Progenitor cell of endocrine pancreas (in vitro differentiated cells): ENCODE measurements around the gene GJB4. TPM values are rescaled to one million over a fixed set of nuclear protein-coding genes. Genes with fewer than 3 reads are reported as not detected.
A peak's percentile ranks its signal among the peaks of the same experiment; 100 is the strongest.

ENCODE experiments used
- DNase-seq: peaks from one replicate; pipeline ENCODE4 v3.0.0; 2021; ENCODE audit warnings: low spot score; ENCODE audit not compliant: unreplicated experiment
- H3K27ac Mint-ChIP-seq: 2 replicates; pipeline ENCODE4 v1.8.0; 2021; ENCODE audit warnings: mild to moderate bottlenecking, moderate library complexity, mixed read lengths
- H3K27me3 Mint-ChIP-seq: 2 replicates; pipeline ENCODE4 v1.8.0; 2021; ENCODE audit warnings: mixed read lengths
- H3K36me3 Mint-ChIP-seq: 2 replicates; pipeline ENCODE4 v1.8.0; 2022; ENCODE audit warnings: mixed read lengths; ENCODE audit not compliant: insufficient read depth
- H3K4me1 Mint-ChIP-seq: 2 replicates; pipeline ENCODE4 v1.8.0; 2021; ENCODE audit warnings: low read depth, mixed read lengths
- H3K4me3 Mint-ChIP-seq: 2 replicates; pipeline ENCODE4 v1.8.0; 2021; ENCODE audit warnings: low read depth, mild to moderate bottlenecking, moderate library complexity, mixed read lengths
- H3K9me3 Mint-ChIP-seq: 2 replicates; pipeline ENCODE4 v1.8.0; 2021; ENCODE audit warnings: low read depth, mixed read lengths
- total RNA-seq: library from RNA; stranded (reverse); gene quantifications from 2 replicates; pipeline ENCODE4 v1.2.1, GENCODE V29; 2021
- TF ChIP-seq, protein P1 (sequence below): fragments of 200-600 bp; sonication (generic); IDR thresholded peaks from one replicate; pipeline ENCODE4 v1.5.0; 2021; ENCODE audit warnings: antibody characterized with exemption, mild to moderate bottlenecking; ENCODE audit not compliant: unreplicated experiment

The GJB4 gene
- total RNA-seq, 1 donor from 2014 or later = not detected

DNA sequence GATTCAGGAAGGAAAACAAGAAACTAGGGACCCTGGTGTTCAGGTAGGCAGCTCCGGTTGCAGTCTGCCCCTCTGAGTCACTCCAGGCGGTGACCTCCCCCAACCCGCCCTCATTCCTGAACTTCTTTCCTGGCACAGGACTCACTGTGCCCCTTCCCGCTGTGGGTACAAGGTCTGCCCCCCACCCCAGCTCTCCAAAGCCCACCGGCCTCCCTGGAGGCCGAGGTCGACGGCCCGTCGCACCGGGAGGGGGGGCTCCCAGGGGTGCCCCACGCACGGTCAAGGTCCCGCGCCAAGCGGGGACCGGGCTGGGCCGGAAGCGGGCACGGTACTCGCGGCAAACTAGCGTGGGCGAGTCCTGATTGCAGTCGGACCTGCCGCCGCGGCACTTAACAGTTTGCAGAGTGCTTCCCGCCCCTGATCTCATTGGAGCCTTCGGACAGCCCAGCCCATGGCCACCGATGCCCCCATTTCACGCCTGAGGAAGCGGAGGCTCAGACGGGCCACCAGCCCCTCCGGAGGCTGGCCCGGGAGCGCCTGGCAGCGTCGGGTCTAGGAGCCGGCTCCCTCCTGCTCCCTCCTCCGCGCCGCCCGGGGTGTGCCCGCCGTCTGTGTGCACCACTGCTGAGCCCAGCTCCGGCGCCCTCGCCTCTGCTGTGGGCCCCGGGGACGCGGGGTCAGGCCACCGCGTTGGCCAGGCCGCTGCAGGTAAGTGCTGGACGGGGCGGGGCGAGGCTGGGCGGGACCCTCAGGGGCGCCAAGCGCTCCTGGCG lies 21.7 kb downstream of the GJB4 start, which contains the start of gene GJB3:
Gene GJB3, plus strand, starts transcription at position 144 of the 773 bp plus-strand sequence. CDS start 3,549 bp downstream, outside the sequence.
- Mint-ChIP-seq H3K36me3 (no peaks in the 10 kb centered on the region), H3K27me3 (peaks cover 59% of the 10 kb centered on the region), H3K4me3 (peak within 1 kb of the TSS; percentile 49), H3K27ac (no peak within 1 kb of the TSS), H3K4me1 (peaks cover 5% of the 10 kb centered on the region), H3K9me3 (no peaks in the 10 kb centered on the region)
- TF ChIP-seq, protein P1, sequence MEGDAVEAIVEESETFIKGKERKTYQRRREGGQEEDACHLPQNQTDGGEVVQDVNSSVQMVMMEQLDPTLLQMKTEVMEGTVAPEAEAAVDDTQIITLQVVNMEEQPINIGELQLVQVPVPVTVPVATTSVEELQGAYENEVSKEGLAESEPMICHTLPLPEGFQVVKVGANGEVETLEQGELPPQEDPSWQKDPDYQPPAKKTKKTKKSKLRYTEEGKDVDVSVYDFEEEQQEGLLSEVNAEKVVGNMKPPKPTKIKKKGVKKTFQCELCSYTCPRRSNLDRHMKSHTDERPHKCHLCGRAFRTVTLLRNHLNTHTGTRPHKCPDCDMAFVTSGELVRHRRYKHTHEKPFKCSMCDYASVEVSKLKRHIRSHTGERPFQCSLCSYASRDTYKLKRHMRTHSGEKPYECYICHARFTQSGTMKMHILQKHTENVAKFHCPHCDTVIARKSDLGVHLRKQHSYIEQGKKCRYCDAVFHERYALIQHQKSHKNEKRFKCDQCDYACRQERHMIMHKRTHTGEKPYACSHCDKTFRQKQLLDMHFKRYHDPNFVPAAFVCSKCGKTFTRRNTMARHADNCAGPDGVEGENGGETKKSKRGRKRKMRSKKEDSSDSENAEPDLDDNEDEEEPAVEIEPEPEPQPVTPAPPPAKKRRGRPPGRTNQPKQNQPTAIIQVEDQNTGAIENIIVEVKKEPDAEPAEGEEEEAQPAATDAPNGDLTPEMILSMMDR = no peak
- DNase-seq = peak; percentile 31

DNA sequence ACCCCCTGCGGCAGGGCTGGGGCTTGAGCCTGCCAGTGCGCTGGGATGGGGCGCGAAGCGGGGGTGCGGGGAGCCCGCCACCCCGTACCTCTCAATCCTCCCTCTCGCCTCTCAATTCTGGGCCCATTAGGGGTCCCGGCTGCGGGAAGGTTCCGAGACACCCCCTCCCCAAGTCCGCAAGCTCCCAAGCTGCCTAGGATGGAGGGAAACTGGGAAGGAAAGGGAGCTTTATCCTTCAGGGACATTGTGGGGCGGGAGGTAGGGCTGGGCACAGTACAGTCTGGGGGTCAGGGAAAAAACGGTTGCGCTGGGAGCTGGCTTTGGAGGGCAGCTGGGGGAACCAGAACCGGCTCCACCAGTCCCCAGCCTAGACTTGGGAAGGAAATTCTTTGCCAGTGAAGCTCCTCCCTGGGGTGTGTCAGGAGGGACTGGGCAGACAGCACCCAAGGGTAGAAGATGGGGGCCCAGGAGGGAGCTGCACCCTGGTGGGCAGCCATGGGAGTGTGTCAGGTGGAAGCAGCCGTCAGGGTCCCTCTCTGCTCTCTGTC lies 22.4 kb downstream of the GJB4 start:
- DNase-seq = no peak
- Mint-ChIP-seq H3K4me3 (peak overlapping the region; percentile 26), H3K27ac (no peak overlapping the region), H3K4me1 (peaks cover 10% of the 10 kb centered on the region), H3K36me3 (no peaks in the 10 kb centered on the region), H3K9me3 (no peaks in the 10 kb centered on the region), H3K27me3 (peaks cover 59% of the 10 kb centered on the region)
- TF ChIP-seq, protein P1 = peak; percentile 31

DNA sequence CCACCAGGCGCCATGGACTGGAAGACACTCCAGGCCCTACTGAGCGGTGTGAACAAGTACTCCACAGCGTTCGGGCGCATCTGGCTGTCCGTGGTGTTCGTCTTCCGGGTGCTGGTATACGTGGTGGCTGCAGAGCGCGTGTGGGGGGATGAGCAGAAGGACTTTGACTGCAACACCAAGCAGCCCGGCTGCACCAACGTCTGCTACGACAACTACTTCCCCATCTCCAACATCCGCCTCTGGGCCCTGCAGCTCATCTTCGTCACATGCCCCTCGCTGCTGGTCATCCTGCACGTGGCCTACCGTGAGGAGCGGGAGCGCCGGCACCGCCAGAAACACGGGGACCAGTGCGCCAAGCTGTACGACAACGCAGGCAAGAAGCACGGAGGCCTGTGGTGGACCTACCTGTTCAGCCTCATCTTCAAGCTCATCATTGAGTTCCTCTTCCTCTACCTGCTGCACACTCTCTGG lies 25.2 kb downstream of the GJB4 start:
- no peak for DNase-seq
- no peak overlapping the region for H3K4me3 Mint-ChIP-seq
- TF ChIP-seq, protein P1 = no peak
- no peaks in the 10 kb centered on the region for H3K9me3 Mint-ChIP-seq
- peaks cover 17% of the 10 kb centered on the region for H3K4me1 Mint-ChIP-seq
- H3K27me3 Mint-ChIP-seq = peaks cover 40% of the 10 kb centered on the region
- H3K27ac Mint-ChIP-seq = no peak overlapping the region
- H3K36me3 Mint-ChIP-seq = no peaks in the 10 kb centered on the region

- Mint-ChIP-seq H3K9me3 (no peaks in the 10 kb centered on the region), H3K36me3 (no peaks in the 10 kb centered on the region), H3K4me1 (peaks cover 17% of the 10 kb centered on the region), H3K4me3 (no peak overlapping the region), H3K27me3 (peaks cover 35% of the 10 kb centered on the region), H3K27ac (no peak overlapping the region)
- no peak for DNase-seq
- TF ChIP-seq, protein P1 = no peak
Observed at GRCh38 chr1:34785231-34785874, 25.8 kb downstream of the GJB4 start.

DNA sequence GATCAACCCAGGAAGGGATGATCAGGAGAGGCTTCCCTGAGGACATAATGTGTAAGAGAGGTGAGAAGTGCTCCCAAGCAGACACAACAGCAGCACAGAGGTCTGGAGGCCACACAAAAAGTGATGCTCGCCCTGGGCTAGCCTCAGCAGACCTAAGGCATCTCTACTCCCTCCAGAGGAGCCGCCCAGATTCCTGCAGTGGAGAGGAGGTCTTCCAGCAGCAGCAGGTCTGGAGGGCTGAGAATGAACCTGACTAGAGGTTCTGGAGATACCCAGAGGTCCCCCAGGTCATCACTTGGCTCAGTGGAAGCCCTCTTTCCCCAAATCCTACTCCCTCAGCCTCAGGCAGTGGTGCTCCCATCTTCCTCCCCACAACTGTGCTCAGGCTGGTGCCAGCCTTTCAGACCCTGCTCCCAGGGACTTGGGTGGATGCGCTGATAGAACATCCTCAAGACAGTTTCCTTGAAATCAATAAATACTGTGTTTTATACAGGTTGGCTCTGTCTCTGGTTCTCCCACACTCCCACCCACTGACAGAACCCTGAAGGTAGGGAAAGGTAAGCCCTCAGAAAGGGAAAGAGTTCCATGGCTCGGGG lies 26.4 kb downstream of the GJB4 start:
- Mint-ChIP-seq H3K27ac (no peak overlapping the region), H3K27me3 (peaks cover 35% of the 10 kb centered on the region), H3K9me3 (no peaks in the 10 kb centered on the region), H3K4me1 (peaks cover 16% of the 10 kb centered on the region), H3K4me3 (no peak overlapping the region), H3K36me3 (no peaks in the 10 kb centered on the region)
- TF ChIP-seq, protein P1 = no peak
- no peak for DNase-seq
